IMR-90 (cell line): ENCODE data around the gene CFAP119. TPM values are rescaled to one million over a fixed set of nuclear protein-coding genes. Genes with fewer than 3 reads are reported as not detected.

Experiments
- ATAC-seq: fragments of 200-7000 bp; cut with Tn5 transposase; 2 replicates; pipeline ENCODE4 v1.9.1; 2020; ENCODE audit warnings: low read depth, mild to moderate bottlenecking, moderate library complexity
- BruUV-seq: library from RNA; stranded (reverse); fragments of 400-500 nt; replicated peaks from 2 replicates; lab custom pipeline; 2021; lab: Mats Ljungman, UMichigan
- CTCF ChIA-PET: fragments of 300-600 bp; formaldehyde crosslinking; extraction: SDS; loops from one replicate; lab custom pipeline; 2021; ENCODE audit warnings: antibody characterized with exemption; lab: Yijun Ruan, JAX
- POLR2A ChIA-PET: fragments of 300-600 bp; sonication (Branson Sonifier 250); formaldehyde crosslinking; loops from one replicate; lab custom pipeline; 2022; ENCODE audit warnings: antibody characterized with exemption; ENCODE audit not compliant: unreplicated experiment; lab: Charles Lee
- DNase-seq: peaks from one replicate; pipeline ENCODE4 v3.0.0; 2013
- H2AFZ ChIP-seq: replicated peaks from 2 replicates; pipeline ENCODE3; 2013; ENCODE audit warnings: low read length, mild to moderate bottlenecking; ENCODE audit not compliant: poor library complexity
- H2AK5ac ChIP-seq: 2 replicates; pipeline ENCODE4 v1.6.1; 2013; ENCODE audit warnings: low read depth, low read length, inconsistent platforms
- H2AK9ac ChIP-seq: replicated peaks from 2 replicates; pipeline ENCODE3; 2013; ENCODE audit warnings: mild to moderate bottlenecking, low read depth, low read length, moderate library complexity; ENCODE audit not compliant: poor library complexity
- H2BK120ac ChIP-seq: 2 replicates; pipeline ENCODE4 v1.6.1; 2013; ENCODE audit warnings: low read depth, low read length, inconsistent platforms
- H2BK15ac ChIP-seq: 3 replicates; pipeline ENCODE4 v1.6.1; 2013; ENCODE audit warnings: low read depth, low read length, inconsistent platforms
- H2BK20ac ChIP-seq: 2 replicates; pipeline ENCODE4 v1.6.1; 2013; ENCODE audit warnings: low read depth, mild to moderate bottlenecking, inconsistent platforms, low read length, moderate library complexity
- H2BK5ac ChIP-seq: 2 replicates; pipeline ENCODE4 v1.6.1; 2013; ENCODE audit warnings: mild to moderate bottlenecking, low read depth, low read length, inconsistent platforms; ENCODE audit not compliant: poor library complexity, severe bottlenecking
- H3K14ac ChIP-seq: replicated peaks from 2 replicates; pipeline ENCODE4 v1.6.1; 2013; ENCODE audit warnings: low read depth, low read length, inconsistent platforms
- H3K18ac ChIP-seq: 2 replicates; pipeline ENCODE4 v1.6.1; 2013; ENCODE audit warnings: low read depth, low read length, control low read depth
- H3K23ac ChIP-seq: 2 replicates; pipeline ENCODE4 v1.6.1; 2013; ENCODE audit warnings: low read depth, low read length, inconsistent platforms
- H3K27ac ChIP-seq: 2 replicates; pipeline ENCODE4 v1.5.1; 2013; ENCODE audit warnings: mild to moderate bottlenecking, control low read depth, low read length; ENCODE audit not compliant: insufficient read depth
- H3K27me3 ChIP-seq: 2 replicates; pipeline ENCODE4 v1.6.1; 2013; ENCODE audit warnings: low read length; ENCODE audit not compliant: control insufficient read depth, insufficient read depth
- H3K36me3 ChIP-seq: 2 replicates; pipeline ENCODE4 v1.6.1; 2013; ENCODE audit warnings: low read length, mixed read lengths; ENCODE audit not compliant: control insufficient read depth, insufficient read depth
- H3K4ac ChIP-seq: 2 replicates; pipeline ENCODE4 v1.6.1; 2013; ENCODE audit warnings: low read depth, low read length, inconsistent platforms
- H3K4me1 ChIP-seq: 2 replicates; pipeline ENCODE4 v1.6.1; 2013; ENCODE audit warnings: low read length, mixed read lengths; ENCODE audit not compliant: control insufficient read depth, insufficient read depth
- H3K4me2 ChIP-seq: 2 replicates; pipeline ENCODE4 v1.6.1; 2013; ENCODE audit warnings: low read depth, mild to moderate bottlenecking, control low read depth, low read length, moderate library complexity
- H3K4me3 ChIP-seq: 2 replicates; pipeline ENCODE4 v1.5.1; 2013; ENCODE audit warnings: low read depth, mild to moderate bottlenecking, control low read depth, low read length, moderate library complexity; ENCODE audit not compliant: insufficient read depth
- H3K56ac ChIP-seq: 2 replicates; pipeline ENCODE4 v1.6.1; 2013; ENCODE audit warnings: low read length, inconsistent platforms; ENCODE audit not compliant: insufficient read depth; ENCODE audit errors: extremely low read depth
- H3K79me1 ChIP-seq, 2 experiments: 2 replicates each; pipeline ENCODE4 v1.6.1; 2013; ENCODE audit warnings: low read length in 2 of 2, inconsistent platforms in 1 of 2, low read depth in 1 of 2
- H3K9ac ChIP-seq: 2 replicates; pipeline ENCODE4 v1.6.1; 2013; ENCODE audit warnings: low read depth, low read length, control low read depth
- H3K9me1 ChIP-seq: 2 replicates; pipeline ENCODE4 v1.6.1; 2013; ENCODE audit warnings: low read length, inconsistent platforms; ENCODE audit not compliant: insufficient read depth
- H3K9me3 ChIP-seq: 2 replicates; pipeline ENCODE4 v1.6.1; 2013; ENCODE audit warnings: low read length; ENCODE audit not compliant: control insufficient read depth, insufficient read depth
- H4K20me1 ChIP-seq: 2 replicates; pipeline ENCODE4 v1.6.1; 2013; ENCODE audit warnings: low read length, inconsistent platforms; ENCODE audit not compliant: insufficient read depth
- H4K5ac ChIP-seq: 2 replicates; pipeline ENCODE4 v1.6.1; 2013; ENCODE audit warnings: mild to moderate bottlenecking, low read depth, low read length, control low read depth
- H4K8ac ChIP-seq, 2 experiments: 2 replicates each; pipeline ENCODE4 v1.6.1; 2013; ENCODE audit warnings: low read depth in 2 of 2, low read length in 2 of 2, control low read depth in 1 of 2, inconsistent platforms in 1 of 2
- H4K91ac ChIP-seq: 2 replicates; pipeline ENCODE4 v1.6.1; 2013; ENCODE audit warnings: low read depth, low read length, inconsistent platforms; ENCODE audit not compliant: insufficient read depth
- NFE2L2 ChIP-seq: fragments of 150-350 bp; IDR thresholded peaks from 2 replicates; pipeline ENCODE4 v1.6.1; 2016; ENCODE audit warnings: low read depth, mild to moderate bottlenecking, low read length
- RCOR1 ChIP-seq: IDR thresholded peaks from 2 replicates; pipeline ENCODE4 v1.6.1; 2012; ENCODE audit warnings: mild to moderate bottlenecking, low read length, improper control_type of control experiment; ENCODE audit not compliant: insufficient replicate concordance
- WGBS, 2 experiments: methylation state at CpG; one replicate each; pipeline versions ENCODE4 v1.1.5 to v1.1.7; 2013; ENCODE audit warnings: missing lambda C conversion rate in 2 of 2; ENCODE audit not compliant: insufficient read length in 1 of 2; ENCODE audit errors: extremely low coverage in 2 of 2; 5-methylcytosine and 5-hydroxymethylcytosine counted together
- dilution Hi-C: fragments of 300-500 bp; cut with HindIII; formaldehyde crosslinking; loops from one replicate; pipeline ENCODE4 v1.14.3; 2018; ENCODE audit warnings: low sequenced_read_pairs; ENCODE audit not compliant: unreplicated experiment
- in situ Hi-C: fragments of 300-500 bp; cut with MboI; formaldehyde crosslinking; loops from 3 replicates; pipeline ENCODE4 v1.14.3; 2019; ENCODE audit warnings: low sequenced_read_pairs, inconsistent platforms, mixed read lengths
- intact Hi-C: fragments of 100-400 bp; cut with micrococcal nuclease; formaldehyde crosslinking; loops from 2 replicates; pipeline ENCODE4 v1.10.0; 2022
- polyA plus RNA-seq, 3 experiments: library from polyadenylated mRNA; depleted of rRNA; stranded (reverse); fragments of >200 nt; gene quantifications; 2 replicates each; pipeline ENCODE4 v1.2.3, GENCODE V29; 2012; ENCODE audit warnings: low replicate concordance in 1 of 3
- total RNA-seq: library from RNA; depleted of rRNA; stranded (reverse); fragments of >200 nt; gene quantifications from 2 replicates; pipeline ENCODE4 v1.2.3, GENCODE V29; 2012

CFAP119 gene
- total and polyA plus RNA-seq, 2 of the 4 experiments (the other 2 are of a cell fraction) = 0.90 to 7.6 TPM

DNA sequence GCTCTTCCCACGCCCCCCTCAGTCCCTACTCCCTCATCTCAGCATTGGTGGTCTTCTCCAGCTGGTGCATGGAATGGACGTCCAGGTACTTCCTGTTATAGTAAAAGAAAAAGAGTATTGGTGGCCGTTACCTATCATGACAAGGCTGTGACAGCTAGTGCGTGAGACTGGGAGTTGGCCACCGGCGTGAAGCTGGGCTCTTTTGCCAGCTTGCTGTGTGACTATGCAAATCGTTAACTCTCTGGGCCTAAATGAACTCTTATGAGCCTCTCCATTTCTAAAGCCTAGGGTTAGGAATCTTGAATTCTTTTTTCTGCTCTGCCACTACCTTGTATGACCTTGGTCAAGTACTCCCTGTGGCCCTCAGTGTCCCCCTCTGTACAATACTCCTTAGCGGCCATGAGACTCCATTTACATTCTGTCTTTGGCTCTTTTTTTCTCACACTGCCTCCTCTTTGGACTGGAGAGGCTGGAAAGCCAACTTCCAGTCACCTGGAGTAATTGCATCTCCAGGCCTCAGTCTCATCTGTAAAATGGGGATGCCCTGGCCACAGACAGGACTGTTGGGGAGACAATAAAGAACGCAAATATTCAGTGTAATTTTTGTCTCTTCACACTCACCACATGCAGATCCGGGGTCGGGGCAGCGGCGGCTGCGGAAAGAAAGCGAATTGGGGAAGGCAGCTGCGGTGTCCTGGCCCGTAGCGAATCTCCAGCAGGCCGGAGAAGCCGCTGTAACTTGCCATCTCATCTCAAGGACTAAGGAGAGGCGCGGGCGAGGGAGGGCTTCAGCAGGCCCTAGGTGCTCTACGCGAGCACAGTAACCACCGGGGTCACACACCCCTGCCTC, 1.1 kb downstream of the CFAP119 start:
- intact Hi-C loops = loop anchor here (5.0 kb wide), 1 partner anchor 161 kb away; the partner anchor contains the start of gene FBXL19
- H2AK5ac ChIP-seq = no peak overlapping the region
- H3K18ac ChIP-seq = no peak overlapping the region
- H3K56ac ChIP-seq = no peak overlapping the region; the same call in 1 of the 2 replicates
- no peak overlapping the region for H4K91ac ChIP-seq
- H4K8ac ChIP-seq = no peak overlapping the region
- no peaks in the 10 kb centered on the region for H3K9me3 ChIP-seq
- no peak for TF ChIP-seq NFE2L2
- peak; percentile 9 for TF ChIP-seq RCOR1
- H3K4ac ChIP-seq = no peak overlapping the region
- peak overlapping the region; percentile 87 for H2AK9ac ChIP-seq
- 90% methylated on average over 2 of the region's 26 CpGs; no CpG with 5 or more reads in 1 of the 2 experiments for WGBS, 2 experiments
- no peak overlapping the region for H2BK20ac ChIP-seq
- H3K79me1 ChIP-seq = peaks cover 20 to 52% of the 10 kb centered on the region in 2 experiments
- dilution Hi-C loops = no loop called here
- no TSS peak for BruUV-seq
- DNase-seq (no peak), ATAC-seq (peak; percentile 1; the same call in 1 of the 2 replicates)
- H3K27ac ChIP-seq = peak overlapping the region; percentile 31; the same call in 1 of the 2 replicates
- H4K5ac ChIP-seq = no peak overlapping the region
- H3K36me3 ChIP-seq = peaks cover 37% of the 10 kb centered on the region
- 0 out of 2 replicates have a peak, but pooled peaks cover 4% of the 10 kb centered on the region for H3K9me1 ChIP-seq
- H2AFZ ChIP-seq = peak overlapping the region; percentile 100
- H3K4me2 ChIP-seq = peak overlapping the region; percentile 92
- H2BK5ac ChIP-seq = no peak overlapping the region
- in situ Hi-C loops = no loop called here
- H2BK15ac ChIP-seq = no peak overlapping the region
- H4K20me1 ChIP-seq = peaks cover 17% of the 10 kb centered on the region
- H3K9ac ChIP-seq = peak overlapping the region; percentile 11
- peak overlapping the region; percentile 77 for H3K4me3 ChIP-seq
- POLR2A ChIA-PET = no interaction called here
- CTCF ChIA-PET = no interaction called here
- H2BK120ac ChIP-seq = no peak overlapping the region
- peaks cover 12% of the 10 kb centered on the region for H3K4me1 ChIP-seq
- H3K23ac ChIP-seq = peak overlapping the region; percentile 63; the same call in 1 of the 2 replicates
- no peaks in the 10 kb centered on the region for H3K27me3 ChIP-seq
- H3K14ac ChIP-seq = no peak overlapping the region
